ENCODE data around the gene PRDX2.

The PRDX2 gene

GRCh38 chr19:12767150-12767549 lies 34.5 kb downstream of the PRDX2 start:
- no peaks in the 10 kb centered on the region for H3K9me3 ChIP-seq (ENCODE audit: control insufficient read depth, insufficient read depth, low read length)

DNA sequence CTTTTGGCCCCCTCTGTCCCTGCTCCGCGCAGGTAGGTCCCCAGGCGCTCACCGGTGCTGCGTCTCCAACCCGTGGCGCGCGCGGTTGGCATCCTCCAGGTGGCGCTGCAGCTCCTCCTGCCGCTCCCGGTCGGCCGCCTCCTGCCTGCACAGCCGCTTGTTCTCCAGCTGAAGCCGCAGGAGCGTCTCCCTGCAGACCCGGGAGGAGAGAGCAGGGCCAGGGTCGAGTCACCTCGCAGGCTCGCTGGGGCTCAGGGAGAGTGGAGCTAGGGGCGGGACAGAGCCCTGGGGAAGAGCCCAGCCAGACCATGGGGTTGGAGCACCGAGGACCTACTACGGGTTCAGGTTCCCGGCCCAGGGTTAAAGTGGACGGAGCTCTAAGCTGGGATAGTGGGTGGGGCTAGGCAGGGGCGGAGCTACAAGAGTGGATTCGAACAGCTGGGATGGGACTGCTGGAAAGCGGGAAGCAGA lies 35.5 kb downstream of the PRDX2 start:
- H3K9me2 ChIP-seq (replicated peaks; ENCODE audit: control insufficient read depth, low read length), result no peaks in the 10 kb centered on the region
- no peaks in the 10 kb centered on the region for H3F3A ChIP-seq (ENCODE audit: control insufficient read depth, insufficient read depth)
- no peak for TF ChIP-seq EZH2phosphoT487 (IDR thresholded peaks at IDR 0.05; ENCODE audit: borderline replicate concordance, low read length)
- TF ChIP-seq, protein P1, sequence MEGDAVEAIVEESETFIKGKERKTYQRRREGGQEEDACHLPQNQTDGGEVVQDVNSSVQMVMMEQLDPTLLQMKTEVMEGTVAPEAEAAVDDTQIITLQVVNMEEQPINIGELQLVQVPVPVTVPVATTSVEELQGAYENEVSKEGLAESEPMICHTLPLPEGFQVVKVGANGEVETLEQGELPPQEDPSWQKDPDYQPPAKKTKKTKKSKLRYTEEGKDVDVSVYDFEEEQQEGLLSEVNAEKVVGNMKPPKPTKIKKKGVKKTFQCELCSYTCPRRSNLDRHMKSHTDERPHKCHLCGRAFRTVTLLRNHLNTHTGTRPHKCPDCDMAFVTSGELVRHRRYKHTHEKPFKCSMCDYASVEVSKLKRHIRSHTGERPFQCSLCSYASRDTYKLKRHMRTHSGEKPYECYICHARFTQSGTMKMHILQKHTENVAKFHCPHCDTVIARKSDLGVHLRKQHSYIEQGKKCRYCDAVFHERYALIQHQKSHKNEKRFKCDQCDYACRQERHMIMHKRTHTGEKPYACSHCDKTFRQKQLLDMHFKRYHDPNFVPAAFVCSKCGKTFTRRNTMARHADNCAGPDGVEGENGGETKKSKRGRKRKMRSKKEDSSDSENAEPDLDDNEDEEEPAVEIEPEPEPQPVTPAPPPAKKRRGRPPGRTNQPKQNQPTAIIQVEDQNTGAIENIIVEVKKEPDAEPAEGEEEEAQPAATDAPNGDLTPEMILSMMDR (IDR thresholded peaks at IDR 0.05; ENCODE audit: low read depth, low read length, poor library complexity, severe bottlenecking), result peak; percentile 75
- H4K20me1 ChIP-seq (ENCODE audit: control insufficient read depth, insufficient read depth, low read depth, low read length), result no peaks in the 10 kb centered on the region
- no peaks in the 10 kb centered on the region for H3K36me3 ChIP-seq (ENCODE audit: control insufficient read depth, low read length)
- no peaks in the 10 kb centered on the region for H3K9me3 ChIP-seq (ENCODE audit: control insufficient read depth, insufficient read depth, low read length)
- H3K79me2 ChIP-seq (ENCODE audit: control insufficient read depth, low read length), result no peaks in the 10 kb centered on the region
- no peak overlapping the region for H3K27ac ChIP-seq (ENCODE audit: low read depth, low read length)
- H3K4me2 ChIP-seq (ENCODE audit: low read length), result peak overlapping the region; percentile 79
- H3K27me3 ChIP-seq (ENCODE audit: control insufficient read depth, low read length), result no peaks in the 10 kb centered on the region
- H3K4me1 ChIP-seq (ENCODE audit: control insufficient read depth, low read length), result peaks cover 3% of the 10 kb centered on the region; the same call in 1 of the 2 replicates
- H3K4me3 ChIP-seq (ENCODE audit: low read length), result peak overlapping the region; percentile 64

More at GRCh38 chr19:12767150-12767549, 34.5 kb downstream of the PRDX2 start:
- no peaks in the 10 kb centered on the region for H3K79me2 ChIP-seq (ENCODE audit: control insufficient read depth, low read length)
- H3K27me3 ChIP-seq (ENCODE audit: control insufficient read depth, low read length), result no peaks in the 10 kb centered on the region
- no peaks in the 10 kb centered on the region for H3K9me2 ChIP-seq (replicated peaks; ENCODE audit: control insufficient read depth, low read length)
- H3K27ac ChIP-seq (ENCODE audit: low read depth, low read length), result no peak overlapping the region
- H3K4me2 ChIP-seq (ENCODE audit: low read length), result no peak overlapping the region
- no peaks in the 10 kb centered on the region for H3F3A ChIP-seq (ENCODE audit: control insufficient read depth, insufficient read depth)
- no peak overlapping the region for H3K4me3 ChIP-seq (ENCODE audit: low read length)
- H3K36me3 ChIP-seq (ENCODE audit: control insufficient read depth, low read length), result no peaks in the 10 kb centered on the region
- TF ChIP-seq EZH2phosphoT487 (IDR thresholded peaks at IDR 0.05; ENCODE audit: borderline replicate concordance, low read length), result no peak
- TF ChIP-seq, protein P1 (IDR thresholded peaks at IDR 0.05; ENCODE audit: low read depth, low read length, poor library complexity, severe bottlenecking), result no peak
- H3K4me1 ChIP-seq (ENCODE audit: control insufficient read depth, low read length), result peaks cover 3% of the 10 kb centered on the region; the same call in 1 of the 2 replicates
- no peaks in the 10 kb centered on the region for H4K20me1 ChIP-seq (ENCODE audit: control insufficient read depth, insufficient read depth, low read depth, low read length)

DNA sequence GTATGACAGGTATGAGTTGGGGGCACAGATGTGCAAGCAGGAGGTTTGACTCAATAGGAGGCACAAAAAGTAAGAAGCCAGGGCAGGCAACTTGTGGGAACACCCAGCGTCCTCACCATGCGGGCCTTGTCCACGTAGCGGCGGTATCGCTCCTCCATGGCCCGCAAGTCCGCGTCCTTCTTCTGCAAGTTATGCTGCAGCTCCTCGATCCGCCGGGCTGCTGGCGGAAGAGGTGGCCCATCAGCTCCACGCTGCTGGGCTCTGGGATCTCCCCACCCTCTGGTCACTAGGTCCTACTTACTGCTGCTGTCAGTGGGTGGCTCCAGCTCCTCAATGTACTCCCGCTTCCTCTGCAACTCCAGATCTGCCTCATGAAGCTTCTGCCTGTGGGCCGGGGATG lies 36.9 kb downstream of the PRDX2 start:
- Histone ChIP-seq H3K36me3 (ENCODE audit: control insufficient read depth, low read length) (no peaks in the 10 kb centered on the region), H3K9me3 (ENCODE audit: control insufficient read depth, insufficient read depth, low read length) (no peaks in the 10 kb centered on the region), H3K27me3 (ENCODE audit: control insufficient read depth, low read length) (no peaks in the 10 kb centered on the region), H3K4me2 (ENCODE audit: low read length) (no peak overlapping the region), H3K79me2 (ENCODE audit: control insufficient read depth, low read length) (no peaks in the 10 kb centered on the region), H3K9me2 (replicated peaks; ENCODE audit: control insufficient read depth, low read length) (no peaks in the 10 kb centered on the region), H4K20me1 (ENCODE audit: control insufficient read depth, insufficient read depth, low read depth, low read length) (no peaks in the 10 kb centered on the region), H3K27ac (ENCODE audit: low read depth, low read length) (no peak overlapping the region), H3K4me1 (ENCODE audit: control insufficient read depth, low read length) (peaks cover 3% of the 10 kb centered on the region; the same call in 1 of the 2 replicates), H3K4me3 (ENCODE audit: low read length) (no peak overlapping the region), H3F3A (ENCODE audit: control insufficient read depth, insufficient read depth) (no peaks in the 10 kb centered on the region)
- TF ChIP-seq, protein P1 (IDR thresholded peaks at IDR 0.05; ENCODE audit: low read depth, low read length, poor library complexity, severe bottlenecking), result no peak
- no peak for TF ChIP-seq EZH2phosphoT487 (IDR thresholded peaks at IDR 0.05; ENCODE audit: borderline replicate concordance, low read length)

All from DOHH2 (cell line).